Stimulated activated CD4-positive, alpha-beta T cell treated with anti-CD3 and anti-CD28 coated beads, Interleukin-4, amount 100 ng/mL, for 24 hours (primary cell): ENCODE results near the gene SLC13A5.
A peak's percentile ranks its signal among the peaks of the same experiment; 100 is the strongest.
"Not testable (repeated sequence)": the region's sequence is repeated elsewhere in the genome, so short reads cannot be mapped to it uniquely, and the experiment has no call there.

Experiments
- DNase-seq: peaks from one replicate; pipeline ENCODE4 v3.0.0-alpha.2; 2020

SLC13A5 gene

DNA sequence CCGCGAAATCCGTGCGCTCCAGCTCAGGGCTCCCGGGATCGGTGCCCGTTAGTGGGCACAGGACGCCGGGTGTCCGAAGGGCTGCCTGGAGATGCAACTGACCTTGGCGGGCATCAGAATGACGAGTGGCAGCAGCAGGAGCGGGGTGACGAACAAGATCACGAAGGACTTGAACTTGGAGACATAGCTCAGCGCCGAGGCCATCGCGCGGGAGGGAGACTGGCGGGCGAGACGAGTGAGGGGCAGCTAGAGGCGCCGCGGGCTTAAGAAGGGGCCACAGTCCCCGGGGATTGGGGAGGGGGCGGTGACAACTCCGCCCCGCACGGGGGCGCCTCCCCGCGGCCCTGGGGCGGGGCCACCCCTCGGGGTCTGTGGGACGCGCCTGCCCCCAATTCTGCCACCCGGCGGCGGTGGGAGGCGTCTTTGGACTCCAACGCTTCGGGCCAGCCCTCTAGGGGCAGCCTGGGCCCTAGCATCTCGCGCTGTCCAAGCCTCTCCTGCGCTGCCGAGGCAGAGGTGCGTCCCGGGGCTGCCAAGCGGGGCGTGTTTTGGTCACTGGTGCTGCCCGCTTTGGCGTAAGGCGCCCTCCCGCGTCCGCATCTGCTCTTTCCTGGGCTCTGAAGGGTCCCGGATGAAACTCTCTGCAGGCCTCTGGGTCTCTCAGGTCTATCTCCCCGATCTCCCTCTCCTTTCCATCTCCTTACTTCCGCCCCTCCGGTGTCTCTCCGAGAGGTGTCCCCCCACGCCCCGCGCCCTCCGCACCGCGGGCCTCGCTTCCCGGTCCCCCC is at the start of gene SLC13A5:
TSS of gene SLC13A5 (minus strand) at position 240 of the 788 bp plus-strand sequence. CDS start at position 204, 36 bp downstream.
- DNase-seq = no peak

DNA sequence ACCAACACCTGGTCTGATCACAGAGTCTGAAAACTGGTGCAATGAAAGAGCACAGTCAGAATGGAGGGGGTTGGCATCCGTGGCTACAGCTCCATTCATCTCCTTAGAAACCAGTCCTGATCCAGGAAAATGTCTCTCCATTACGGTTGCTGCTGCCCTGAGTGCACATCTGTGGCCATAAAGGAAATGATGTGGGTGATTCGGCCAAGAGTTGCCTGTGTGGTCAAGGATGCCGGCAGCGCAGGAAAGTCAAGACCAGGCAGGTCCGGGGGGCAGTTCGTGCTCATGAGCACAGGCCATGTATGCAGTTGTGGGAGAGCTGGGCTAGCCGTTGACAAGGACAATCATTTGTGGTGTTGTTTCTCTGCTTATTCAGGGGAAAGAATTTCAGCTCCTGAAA is 48.6 kb upstream of the SLC13A5 start:
- no peak for DNase-seq

DNA sequence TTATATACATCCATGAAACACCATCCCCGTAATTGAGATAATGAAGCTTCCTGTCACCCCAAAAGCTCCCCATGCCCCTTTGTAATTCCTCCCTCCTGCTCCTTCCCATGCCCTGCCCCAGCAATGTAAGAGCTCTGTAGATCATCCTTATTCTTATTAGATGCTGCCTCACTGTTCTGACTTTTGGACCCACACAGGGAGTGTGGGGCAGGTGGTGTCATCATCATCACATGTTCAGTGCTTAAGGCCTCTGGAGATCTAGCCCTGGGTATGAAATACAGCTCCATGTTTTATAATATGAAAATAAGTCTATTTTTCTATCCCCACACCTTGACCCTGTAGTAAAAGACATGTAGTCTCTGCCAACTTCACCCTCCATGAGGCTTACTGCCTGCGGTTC is 44.6 kb upstream of the SLC13A5 start:
- DNase-seq = no peak

DNA sequence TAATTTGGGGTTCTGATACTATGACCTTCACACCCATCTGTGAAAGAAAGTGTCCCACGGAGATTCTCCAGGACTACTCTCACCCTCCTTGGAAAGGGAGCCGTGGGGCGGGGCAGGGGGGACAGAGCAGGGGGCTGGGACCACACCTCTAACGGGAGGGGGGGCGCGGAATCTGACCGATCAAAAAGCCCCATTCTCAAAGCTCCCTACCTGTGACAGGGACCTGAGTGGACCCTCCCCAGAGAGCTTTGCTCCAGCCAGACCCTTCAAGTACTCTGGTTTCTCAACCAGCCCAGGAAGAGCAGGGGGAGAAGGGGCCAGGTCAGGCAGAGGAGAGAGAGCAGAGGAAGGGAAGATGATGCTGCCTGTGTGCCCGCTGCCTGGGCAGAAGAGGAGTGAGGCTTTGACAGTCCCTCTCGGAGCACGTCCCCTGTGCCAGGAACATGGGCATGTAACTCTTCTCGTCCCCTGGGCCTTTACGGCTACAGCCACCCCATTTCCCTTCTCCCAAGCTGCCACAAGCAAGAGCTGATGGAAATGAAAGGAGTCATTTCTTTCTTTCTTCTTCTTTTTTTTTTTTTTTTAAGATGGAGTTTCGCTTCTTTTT is 43.4 kb upstream of the SLC13A5 start:
- DNase-seq = no peak

DNA sequence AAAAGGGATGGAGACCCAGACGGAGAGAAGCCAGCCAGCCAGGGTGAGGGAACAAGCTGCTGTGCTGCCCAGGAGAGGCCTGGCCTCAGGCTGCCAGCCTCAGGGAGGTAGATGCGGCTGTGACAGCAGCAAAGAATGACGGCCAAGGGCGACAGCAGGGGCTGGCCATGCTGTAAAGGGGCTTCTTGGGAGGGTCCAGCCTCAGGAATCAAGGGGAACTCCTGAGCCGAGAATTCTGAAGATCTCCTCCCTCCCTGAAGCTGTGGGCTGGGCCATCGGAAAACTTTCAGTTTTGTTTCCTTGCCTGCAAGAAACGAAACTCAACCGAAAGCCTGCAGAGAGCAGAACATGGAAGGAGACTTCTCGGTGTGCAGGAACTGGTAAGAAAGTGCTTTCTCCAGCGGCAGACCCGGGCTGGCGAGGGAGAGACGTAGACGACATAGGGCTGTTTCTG is 42.6 kb upstream of the SLC13A5 start, which contains the start of gene XAF1:
TSS of gene XAF1 (plus strand) at position 316 of the 454 bp plus-strand sequence. CDS start at position 349, 33 bp downstream.
- peak; percentile 40 for DNase-seq

DNA sequence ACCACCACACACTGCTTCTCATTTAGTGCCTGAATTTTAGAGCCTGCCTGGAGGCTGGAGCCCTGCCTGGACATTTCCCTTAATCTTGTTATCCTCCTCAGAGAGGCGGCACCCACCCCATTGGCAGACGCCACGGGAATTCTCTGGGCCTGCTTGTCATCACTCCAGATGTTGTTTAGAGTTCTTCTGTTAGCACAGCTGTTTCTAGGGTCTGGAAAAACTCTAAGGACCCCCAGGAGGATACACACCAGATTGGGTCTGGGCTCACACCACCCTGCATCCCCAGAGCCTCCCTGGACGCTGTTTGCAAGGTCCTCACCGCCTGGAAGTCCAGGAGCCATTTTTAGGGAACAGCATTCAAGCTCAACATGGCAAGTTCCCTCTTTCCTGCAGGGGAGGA is 42.1 kb upstream of the SLC13A5 start:
- DNase-seq = no peak

GRCh38 chr17:6753546-6753945 is 40.4 kb upstream of the SLC13A5 start:
- DNase-seq = no peak

- no peak for DNase-seq
Measured at GRCh38 chr17:6753006-6753445, 39.9 kb upstream of the SLC13A5 start.

DNA sequence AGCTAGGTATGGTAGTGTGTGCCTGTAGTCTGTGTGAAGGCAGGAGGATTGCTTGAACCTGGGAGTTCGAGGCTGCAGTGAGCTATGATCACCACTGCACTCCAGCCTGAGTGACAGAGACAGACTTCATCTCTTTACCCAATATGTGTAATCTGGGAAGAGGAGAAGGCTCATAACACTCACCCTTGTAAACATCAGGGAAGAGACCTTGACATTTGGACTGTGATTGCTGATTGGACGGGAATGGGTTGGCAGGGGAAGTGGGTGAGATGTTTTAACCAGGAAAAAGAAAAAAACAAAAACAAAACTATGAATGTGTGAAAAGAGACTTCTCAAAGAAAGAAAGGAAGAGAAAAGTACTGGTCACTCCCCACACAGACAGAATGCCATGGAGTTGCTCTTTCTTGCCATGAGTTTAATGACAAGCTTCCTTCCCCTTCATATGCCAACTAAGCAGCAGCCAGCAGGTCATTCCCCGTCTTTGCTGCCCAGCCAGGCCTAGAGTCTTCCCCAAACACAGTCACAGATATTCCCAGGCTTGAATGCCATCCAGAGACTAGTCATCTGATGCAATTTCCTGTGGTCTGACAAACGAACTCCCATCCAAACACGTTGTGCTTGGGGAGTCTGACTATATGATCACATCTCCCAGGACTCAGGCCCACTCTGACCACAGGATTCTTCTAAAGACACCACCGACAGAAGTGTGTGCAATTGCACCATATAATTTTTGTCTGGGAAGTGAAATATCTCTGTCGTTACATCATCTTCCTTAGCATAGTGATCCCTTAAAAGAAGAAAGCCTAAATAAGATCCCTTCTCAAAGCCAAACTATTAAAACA is 39.1 kb upstream of the SLC13A5 start:
- no peak for DNase-seq

DNA sequence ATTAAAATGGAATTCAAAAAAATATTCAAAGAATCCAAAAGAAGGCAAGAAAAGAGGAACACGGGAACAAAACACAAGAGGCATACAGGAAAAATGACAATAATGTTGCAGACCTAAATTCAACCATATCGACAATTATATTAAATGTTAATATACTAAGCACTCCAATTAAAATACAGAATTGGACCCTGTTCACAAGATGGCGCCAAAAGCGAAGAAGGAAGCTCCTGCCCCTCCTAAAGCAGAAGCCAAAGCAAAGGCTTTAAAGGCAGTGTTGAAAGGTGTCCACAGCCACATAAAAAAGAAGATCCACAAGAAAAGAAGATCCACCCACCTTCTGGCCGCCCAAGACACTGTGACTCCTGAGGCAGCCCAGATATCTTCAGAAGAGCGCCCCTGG is 36.4 kb upstream of the SLC13A5 start:
- DNase-seq = no peak

DNA sequence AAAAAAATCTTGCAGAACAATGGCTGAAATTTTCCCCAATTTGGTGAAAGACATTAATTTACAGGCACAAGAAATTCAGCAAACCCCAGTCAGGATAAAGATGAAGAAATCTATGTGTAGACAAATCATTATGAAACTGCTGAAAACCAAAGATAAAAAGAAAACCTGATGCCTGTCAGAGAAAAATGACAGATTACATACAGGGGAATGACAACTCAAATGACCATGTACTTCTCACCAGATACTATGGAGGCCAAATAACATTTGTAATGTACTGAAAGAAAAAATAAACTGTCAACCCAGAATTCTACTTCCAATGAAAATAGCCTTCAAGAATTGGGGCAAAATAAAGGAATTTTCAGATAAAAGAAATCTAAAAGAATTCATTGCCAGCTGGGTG is 35.4 kb upstream of the SLC13A5 start:
- no peak for DNase-seq

DNA sequence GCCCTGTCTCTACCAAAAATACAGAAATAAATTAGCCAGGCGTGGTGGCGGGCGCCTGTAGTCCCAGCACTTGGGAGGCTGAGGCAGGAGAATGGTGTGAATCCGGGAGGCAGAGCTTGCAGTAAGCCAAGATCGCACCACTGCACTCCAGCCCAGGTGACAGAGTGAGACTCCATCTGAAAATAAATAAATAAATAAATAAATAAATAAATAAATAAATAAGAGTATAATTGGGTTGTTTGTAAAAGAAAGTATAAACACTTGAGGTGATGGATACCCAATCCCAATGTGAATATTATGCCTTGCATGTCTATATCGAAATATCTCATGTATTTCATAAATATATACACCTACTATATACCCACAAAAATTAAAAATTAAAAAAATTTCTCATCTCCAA is 33.5 kb upstream of the SLC13A5 start:
- not testable (repeated sequence) for DNase-seq

GRCh38 chr17:6729531-6729930 is 16.4 kb upstream of the SLC13A5 start:
- no peak for DNase-seq

DNA sequence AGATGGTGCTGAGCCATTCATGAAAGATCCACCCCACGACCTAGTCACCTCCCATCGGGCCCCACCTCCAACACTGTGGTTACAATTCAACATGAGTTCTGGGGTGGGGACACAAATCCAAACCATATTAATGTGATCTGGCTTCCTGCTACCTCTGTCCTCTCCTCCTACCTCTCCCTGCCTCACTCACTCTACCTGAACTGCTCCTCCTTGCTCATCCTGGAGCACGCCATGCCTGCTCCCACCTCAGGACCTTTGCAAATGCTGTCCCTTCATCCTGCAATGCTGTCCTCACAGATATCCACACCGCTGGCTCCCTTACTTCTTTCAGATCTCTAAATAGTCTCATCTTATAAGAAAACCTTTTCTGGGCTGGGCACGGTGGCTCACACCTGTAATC is 10.8 kb upstream of the SLC13A5 start:
- DNase-seq = no peak

DNA sequence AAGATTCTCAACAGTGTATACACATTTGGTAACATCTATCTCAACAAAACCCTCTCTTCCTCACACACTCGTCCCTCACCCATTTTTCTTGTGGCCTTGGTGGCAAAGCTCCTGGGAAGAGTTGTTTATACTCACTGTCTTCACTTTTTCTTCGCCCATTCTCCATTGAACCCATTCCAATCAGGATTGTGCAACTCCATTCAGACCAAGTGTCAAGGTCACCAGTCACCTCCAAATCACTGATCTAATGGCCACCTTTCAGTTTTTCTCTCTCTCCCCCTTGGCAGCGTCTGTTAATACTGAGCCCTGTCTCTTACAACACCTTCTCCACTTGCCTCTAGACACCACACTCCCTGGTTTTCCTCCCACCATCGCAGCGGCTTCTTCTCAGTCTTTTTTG is 8.6 kb upstream of the SLC13A5 start:
- no peak for DNase-seq

GRCh38 chr17:6716736-6717135 is 3.6 kb upstream of the SLC13A5 start:
- DNase-seq = no peak

DNA sequence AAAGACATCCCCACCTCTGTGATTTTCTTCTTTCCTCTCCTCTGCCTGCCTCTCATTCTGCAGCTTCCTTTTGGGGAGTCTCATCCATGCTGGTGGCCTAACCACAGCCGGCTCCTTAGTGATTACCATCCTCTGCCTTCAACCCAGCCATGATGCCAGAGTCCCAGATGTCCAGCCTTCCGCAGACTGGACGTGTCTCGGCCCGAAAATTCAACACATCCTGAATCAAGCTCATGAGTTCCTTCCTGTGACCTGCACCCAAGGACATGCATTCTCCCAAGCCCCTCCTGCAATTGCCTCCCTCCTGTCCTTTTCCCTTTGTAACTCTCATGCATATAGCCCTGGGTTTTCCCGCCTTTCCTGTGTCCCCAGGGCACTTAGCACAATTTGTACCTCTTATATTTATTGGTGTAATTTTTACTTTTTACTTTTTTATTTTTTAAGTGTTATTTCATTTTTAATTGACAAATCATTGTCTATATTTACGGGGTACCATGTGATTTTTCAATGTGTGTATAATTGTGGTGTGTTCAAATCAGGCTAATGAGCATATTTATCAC is 1.2 kb upstream of the SLC13A5 start:
- DNase-seq = no peak

- DNase-seq = no peak
Measured at GRCh38 chr17:6713918-6714271, 726 bp upstream of the SLC13A5 start.

DNA sequence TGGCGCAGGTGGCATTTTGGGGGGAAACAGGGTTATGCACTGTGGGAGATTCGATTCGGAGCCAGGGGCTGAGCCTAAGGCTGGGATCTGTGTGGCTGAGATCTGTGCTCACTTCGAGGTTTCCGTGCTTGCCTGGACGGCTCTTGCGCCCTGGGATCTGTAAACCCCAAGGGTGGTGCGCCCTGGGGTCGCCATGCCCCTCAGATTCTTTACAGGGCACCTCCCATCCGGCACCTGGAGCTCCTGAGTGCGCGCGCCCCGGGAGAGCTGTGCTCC is 377 bp downstream of the SLC13A5 start:
- no peak for DNase-seq

DNA sequence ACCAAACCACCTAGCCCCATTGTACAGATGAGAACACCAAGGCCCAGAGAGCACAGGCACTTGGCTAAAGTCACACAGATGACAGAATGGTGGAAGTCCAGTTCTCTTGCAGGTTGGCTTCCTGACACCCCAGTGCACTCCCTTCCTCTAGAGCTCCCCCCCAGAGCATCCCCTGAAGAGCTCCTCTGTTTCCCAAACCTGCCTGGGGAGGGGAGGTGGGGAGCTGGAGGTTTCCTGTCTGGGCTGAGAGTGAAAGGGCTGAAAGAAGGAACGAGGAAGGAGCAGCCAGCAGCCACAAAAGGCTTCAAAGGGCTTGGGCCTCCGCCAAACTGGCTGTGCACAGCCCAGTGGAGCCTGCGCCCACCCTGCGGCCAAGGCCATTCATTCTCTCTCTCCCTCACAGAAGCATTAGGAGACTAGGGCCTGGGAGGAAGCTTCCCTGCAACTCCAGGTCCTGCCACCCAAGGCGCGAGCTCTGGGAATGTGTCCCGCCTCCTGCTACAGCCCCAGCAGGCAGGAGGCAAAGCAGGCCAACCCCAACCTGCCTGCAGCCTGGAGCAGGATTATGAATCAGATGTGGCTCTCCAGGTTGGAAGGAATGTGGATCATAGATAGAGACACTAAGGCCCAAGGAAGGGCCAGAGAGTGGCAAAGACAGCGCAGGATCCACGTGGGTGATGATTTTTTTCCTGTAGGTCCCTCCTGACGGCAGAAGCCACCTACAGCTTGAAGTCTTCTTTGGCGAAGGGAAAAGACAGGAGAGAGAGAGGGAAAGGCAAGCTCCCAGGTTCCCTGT is 913 bp downstream of the SLC13A5 start:
- DNase-seq = no peak

- no peak for DNase-seq
Measured at GRCh38 chr17:6711681-6712057, 1.5 kb downstream of the SLC13A5 start.

DNA sequence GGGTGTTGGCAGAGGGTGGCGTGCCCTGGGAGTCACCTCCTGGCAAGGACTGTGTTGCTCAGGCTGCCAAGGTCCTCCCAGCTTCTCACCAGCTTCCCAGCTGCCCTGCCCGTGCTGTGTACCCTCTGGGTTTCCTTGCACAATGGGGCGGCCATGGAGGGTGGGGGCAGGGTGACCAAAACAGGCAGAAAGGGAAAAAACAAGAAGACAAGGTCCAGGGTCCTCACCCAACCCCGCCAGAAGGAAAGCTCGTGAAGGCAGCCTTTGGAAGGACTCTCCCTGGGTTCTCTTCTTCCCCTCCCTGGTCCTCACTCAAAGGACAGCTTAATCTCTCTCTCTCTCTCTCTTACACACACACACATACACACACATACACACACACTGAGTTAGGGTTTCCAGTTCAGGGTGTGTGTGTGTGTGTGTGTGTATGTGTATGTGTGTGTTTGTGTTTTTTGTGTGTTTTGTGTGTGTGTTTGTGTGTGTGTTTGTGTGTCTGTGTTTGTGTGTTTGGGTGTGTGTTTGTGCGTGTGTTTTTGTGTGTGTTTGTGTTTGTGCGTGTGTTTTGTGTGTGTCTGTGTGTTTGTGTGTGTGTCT is 2.0 kb downstream of the SLC13A5 start:
- no peak for DNase-seq
